Measurements from ENCODE around the gene CAPN12. TPM values are rescaled to one million over a fixed set of nuclear protein-coding genes. Genes with fewer than 3 reads are reported as not detected.

CAPN12 gene
- polyA plus RNA-seq, 5 donors: 2.4 to 5.7 (median 3.6) TPM

DNA sequence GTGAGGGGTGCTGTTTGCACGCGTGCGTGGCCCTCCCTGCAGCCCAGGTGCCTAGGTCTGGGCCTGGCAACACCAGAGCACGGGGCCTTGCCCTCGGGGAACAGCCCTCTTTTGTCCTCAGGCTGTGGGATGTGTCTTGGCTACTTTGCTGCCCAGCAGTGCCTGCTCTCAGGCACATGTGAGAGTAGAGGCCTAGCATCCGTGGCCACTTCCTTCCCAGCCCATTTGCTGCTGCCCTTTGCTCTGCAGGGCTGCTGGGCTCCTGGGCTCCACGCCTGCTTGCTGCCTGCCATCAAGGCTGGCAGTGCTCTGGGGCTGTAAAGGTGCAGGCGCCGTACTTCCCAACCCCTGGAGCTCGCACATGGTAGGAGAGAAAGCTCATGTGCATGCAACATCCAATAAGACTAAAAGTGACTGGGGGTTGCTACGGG, 46.6 kb downstream of the CAPN12 start:
- DNase-seq: no peak

- no peak for DNase-seq
Observed at GRCh38 chr19:38697197-38697596, 47.1 kb downstream of the CAPN12 start.

GRCh38 chr19:38696729-38697055, 47.6 kb downstream of the CAPN12 start:
- DNase-seq: no peak

DNA sequence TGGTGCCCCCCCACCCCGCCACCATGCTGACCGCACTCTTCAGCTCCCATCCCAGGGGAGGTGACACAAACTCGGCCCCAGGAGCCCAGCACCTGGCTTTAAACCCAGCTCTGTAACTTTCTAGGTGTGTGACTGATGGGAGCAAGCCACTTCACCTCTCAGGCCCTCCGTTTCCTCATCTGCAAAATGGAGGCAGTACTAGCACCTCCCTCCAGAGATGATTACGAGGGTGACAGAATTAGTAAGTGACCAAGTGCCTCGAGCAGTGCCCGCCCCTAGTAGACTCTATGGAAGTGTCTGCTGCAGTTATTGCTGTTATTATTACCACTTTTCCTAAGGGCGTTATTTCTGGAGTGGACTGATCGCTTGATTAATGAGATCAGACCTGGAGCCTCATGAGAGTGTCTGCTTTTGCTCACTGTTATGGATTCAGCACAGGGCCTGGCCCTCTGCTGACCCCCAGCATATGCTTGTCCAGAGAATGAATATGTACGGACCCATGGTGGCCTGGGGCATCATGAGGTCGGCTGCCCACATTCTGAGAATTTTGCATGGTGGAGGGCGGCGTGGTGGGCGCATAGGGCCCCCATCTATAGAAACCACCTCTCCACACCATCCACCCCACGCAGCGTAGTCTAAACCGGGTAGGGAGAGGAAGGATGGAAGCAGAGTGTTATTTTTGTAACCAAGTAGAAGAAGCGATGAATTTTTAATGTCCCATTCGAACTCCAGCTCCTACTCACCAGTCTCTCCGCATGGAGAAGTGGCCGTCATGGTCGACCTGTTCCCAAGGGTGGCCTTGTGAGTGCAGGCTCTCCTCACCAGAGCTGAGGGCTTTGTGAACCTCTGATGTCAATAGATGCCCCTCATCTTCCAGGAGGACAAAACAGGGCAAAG, 48.2 kb downstream of the CAPN12 start:
- no peak for DNase-seq

GRCh38 chr19:38695317-38695683, 49.0 kb downstream of the CAPN12 start:
- no peak for DNase-seq

- no peak for DNase-seq
Observed at GRCh38 chr19:38693380-38694223, 50.7 kb downstream of the CAPN12 start.

- DNase-seq: no peak
Observed at GRCh38 chr19:38692458-38693379, 51.6 kb downstream of the CAPN12 start.

DNA sequence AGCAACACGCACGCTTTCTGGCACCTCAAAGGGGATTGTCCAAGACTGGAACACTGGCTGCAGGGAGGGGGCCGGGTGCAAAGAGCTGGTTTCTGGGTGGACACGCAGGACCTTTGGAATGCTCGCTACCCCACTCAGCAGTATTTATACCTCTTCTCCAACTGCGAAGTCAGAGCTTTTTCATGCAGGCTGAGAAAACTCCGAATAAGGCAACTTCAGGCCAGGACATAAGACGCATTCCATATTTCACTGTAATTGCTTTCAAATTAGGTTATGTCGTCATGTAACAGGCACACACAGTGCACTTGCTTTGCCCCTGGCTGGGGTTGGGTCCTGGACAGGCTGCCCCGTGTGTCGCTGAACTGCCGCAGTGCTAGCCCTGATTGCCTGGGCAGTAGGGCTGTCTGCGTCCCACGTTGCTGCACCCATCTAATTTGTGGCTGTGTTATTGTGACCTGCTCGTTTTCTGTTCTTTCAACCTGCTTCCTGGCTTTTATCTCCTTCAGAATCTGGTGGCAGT, 52.3 kb downstream of the CAPN12 start:
- no peak for DNase-seq

DNA sequence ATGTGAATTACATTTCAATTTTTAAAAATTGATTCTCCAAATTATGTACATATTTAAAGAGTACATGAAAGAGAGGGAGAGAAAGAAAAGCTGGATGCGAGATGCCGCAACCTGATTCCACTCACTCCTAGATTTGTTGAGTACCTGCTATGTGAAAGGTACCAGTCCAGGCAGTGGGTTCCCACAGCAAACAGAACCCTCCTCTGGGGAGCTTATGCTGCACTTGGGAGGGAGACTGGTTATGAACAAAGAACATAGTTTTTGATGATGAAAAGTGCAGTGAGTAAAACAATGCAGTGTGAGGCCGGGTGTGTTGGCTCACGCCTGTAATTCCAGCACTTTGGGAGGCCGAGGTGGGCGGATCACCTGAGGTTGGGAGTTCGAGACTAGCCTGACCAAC, 53.4 kb downstream of the CAPN12 start:
- no peak for DNase-seq

- no peak for DNase-seq
Observed at GRCh38 chr19:38690146-38690545, 54.1 kb downstream of the CAPN12 start.

- DNase-seq: no peak
Observed at GRCh38 chr19:38687837-38688378, 56.4 kb downstream of the CAPN12 start.

- DNase-seq: no peak
Observed at GRCh38 chr19:38686530-38686888, 57.8 kb downstream of the CAPN12 start.

DNA sequence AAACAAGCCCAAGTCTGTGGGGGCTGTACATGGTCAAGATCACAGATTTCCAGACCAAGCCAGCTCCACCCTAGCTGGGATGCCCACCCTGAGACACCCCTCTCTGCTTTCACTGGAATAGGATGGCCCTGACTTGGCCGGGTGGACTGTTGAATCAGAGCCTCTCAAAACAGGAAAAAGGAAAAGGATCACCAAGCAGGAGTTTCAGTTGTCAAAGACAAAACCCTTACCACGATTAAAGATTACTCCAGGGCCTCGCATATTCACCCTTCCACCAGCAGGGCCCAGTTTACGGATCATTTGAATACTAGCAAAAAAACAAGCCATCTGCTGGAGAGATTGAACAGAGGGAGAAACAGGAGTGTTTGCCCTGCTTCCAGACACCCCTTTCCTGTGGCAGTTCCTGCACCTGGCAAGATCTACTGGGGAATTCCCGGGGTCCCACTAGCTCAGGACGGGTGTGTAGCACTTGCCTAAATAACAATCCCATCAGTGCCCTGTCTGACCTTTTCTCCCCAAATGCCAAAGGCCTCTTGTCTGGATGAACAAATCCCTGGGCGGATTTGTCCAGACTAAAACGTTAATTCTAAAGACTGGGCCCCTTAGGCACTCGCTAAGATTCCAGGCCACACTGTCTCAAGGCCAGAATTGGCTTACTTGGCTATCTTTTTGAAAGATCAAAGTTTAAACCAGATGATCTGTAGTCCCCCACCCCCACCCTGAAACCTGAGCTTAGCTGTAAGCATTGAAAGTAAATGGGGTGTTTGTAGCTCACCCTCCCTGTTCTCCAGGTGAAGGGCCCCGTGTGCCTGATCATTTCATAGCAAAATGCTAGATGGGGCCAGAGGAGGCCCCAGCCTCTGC, 58.4 kb downstream of the CAPN12 start:
- DNase-seq: no peak

DNA sequence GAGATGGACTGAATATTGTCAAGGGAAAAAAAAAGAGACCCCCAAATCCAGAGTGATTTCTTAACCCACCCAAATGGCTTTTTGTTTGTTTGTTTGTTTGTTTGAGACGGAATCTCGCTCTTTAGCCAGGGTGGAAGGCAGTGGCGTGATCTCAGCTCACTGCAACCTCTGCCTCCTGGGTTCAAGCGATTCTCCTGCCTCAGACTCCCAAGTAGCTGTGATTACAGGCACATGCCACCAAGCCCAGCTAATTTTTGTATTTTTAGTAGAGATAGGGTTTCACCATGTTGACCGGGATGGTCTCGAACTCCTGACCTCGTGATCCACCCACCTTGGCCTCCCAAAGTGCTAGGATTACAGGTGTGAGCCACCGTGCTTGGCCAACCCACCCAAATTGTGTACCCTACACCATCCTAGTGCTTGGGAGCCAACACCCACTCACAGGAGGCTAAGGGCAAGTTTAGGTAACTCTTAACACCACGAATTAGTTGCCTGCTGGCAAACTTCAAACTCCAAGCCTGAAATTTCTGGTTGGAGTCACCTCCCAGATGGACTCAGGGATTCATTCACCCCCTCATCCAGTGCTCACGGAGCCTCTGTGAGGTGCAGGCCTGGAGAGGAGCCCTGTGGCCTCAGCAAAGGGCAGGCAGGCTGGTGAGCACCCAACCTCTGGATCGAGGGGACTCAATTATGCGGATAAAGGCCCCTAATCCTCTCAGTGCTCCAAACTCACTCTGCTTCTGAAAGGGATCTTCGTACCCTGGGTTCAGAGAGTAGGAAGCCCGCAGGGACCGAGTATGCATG, 59.2 kb downstream of the CAPN12 start:
- DNase-seq: no peak

- no peak for DNase-seq
Observed at GRCh38 chr19:38684078-38684861, 60.0 kb downstream of the CAPN12 start.

GRCh38 chr19:38683393-38684077, 60.7 kb downstream of the CAPN12 start:
- DNase-seq: peak; percentile 66 to 68

GRCh38 chr19:38682872-38683392, 61.3 kb downstream of the CAPN12 start:
- no peak for DNase-seq
